Body of pancreas (tissue), 4 donors: Measurements from ENCODE around the gene GCM1. TPM values are rescaled to one million over a fixed set of nuclear protein-coding genes. Genes with fewer than 3 reads are reported as not detected.

ENCODE experiments used
- ATAC-seq: fragments of 150-250 bp; one replicate; pipeline ENCODE4 v1.9.1; 2016
- DNase-seq, 4 donors: peaks; one replicate each; pipeline ENCODE4 v3.0.0-alpha.2; 2019
- H3K27ac ChIP-seq, 4 donors: fragments of 200-600 bp; sonication (generic); 1 replicate in 3 of 4; 2 replicates in 1 of 4; pipeline versions ENCODE4 v1.5.1 to v1.6.1; 2016 to 2019; ENCODE audit warnings: mild to moderate bottlenecking in 1 of 4, mixed read lengths in 1 of 4, moderate library complexity in 1 of 4
- H3K27me3 ChIP-seq, 2 donors: fragments of 200-600 bp; sonication (generic); one replicate each; pipeline ENCODE4 v1.6.0; 2016; ENCODE audit warnings: mild to moderate bottlenecking in 1 of 2
- H3K36me3 ChIP-seq, 2 donors: fragments of 200-600 bp; sonication (generic); replicated peaks in 1 of 2; 2 replicates each; pipeline ENCODE4 v1.5.1; 2016; ENCODE audit warnings: low read depth in 2 of 2; ENCODE audit not compliant: insufficient read depth in 1 of 2
- H3K4me1 ChIP-seq: fragments of 200-600 bp; sonication (generic); one replicate; pipeline ENCODE4 v1.6.0; 2016
- H3K4me3 ChIP-seq, 2 donors: fragments of 200-600 bp; sonication (generic); 1 replicate in 1 of 2; 2 replicates in 1 of 2; pipeline ENCODE4 v1.5.1; 2016 to 2019
- H3K9me3 ChIP-seq, 3 donors: fragments of 200-600 bp; sonication (generic); 1 replicate in 2 of 3; 2 replicates in 1 of 3; pipeline ENCODE4 v1.5.1; 2016
- CTCF ChIP-seq, 7 experiments: fragments of 450-650 bp in 4 of 7; fragments of 200-600 bp in 3 of 7; sonication (generic) in 3 of 7; IDR thresholded peaks; one replicate each; pipeline ENCODE4 v1.5.1; 2016 to 2019; ENCODE audit warnings: antibody characterized with exemption in 7 of 7
- POLR2A ChIP-seq, 3 donors: fragments of 450-650 bp; IDR thresholded peaks; one replicate each; pipeline ENCODE4 v1.6.1; 2016; ENCODE audit warnings: antibody characterized with exemption in 3 of 3, mild to moderate bottlenecking in 2 of 3
- WGBS, 2 donors: methylation state at CpG; one replicate each; pipeline ENCODE4 v1.1.5; 2017; 5-methylcytosine and 5-hydroxymethylcytosine counted together
- intact Hi-C: fragments of 100-400 bp; cut with DNase I; formaldehyde crosslinking; loops from one replicate; pipeline ENCODE4 v1.15.1; 2023
- small RNA-seq: library from RNA; depleted of rRNA; stranded (forward); fragments of <200 nt; gene quantifications from one replicate; pipeline ENCODE3, GENCODE V24; 2016
- total RNA-seq, 2 donors: library from RNA; depleted of rRNA; stranded (reverse); fragments of >200 nt; gene quantifications; one replicate each; pipeline ENCODE4 v1.1.0, GENCODE V29; 2016

Gene GCM1
- total RNA-seq, 2 donors from 2014 or later: 0.26 TPM; not detected in 1

- DNase-seq (no peak), ATAC-seq (no peak)
- no peak overlapping the region for H3K4me3 ChIP-seq
- intact Hi-C loops: no loop called here
- peaks cover 19 to 30% of the 10 kb centered on the region in 2 donors for H3K36me3 ChIP-seq
- TF ChIP-seq POLR2A (IDR thresholded peaks at IDR 0.05) (no peak), CTCF (IDR thresholded peaks at IDR 0.05) (no peak)
- no peaks in the 10 kb centered on the region for H3K4me1 ChIP-seq
- 96 to 97% methylated on average over 1 of the region's 1 CpG for WGBS, 2 donors
- H3K9me3 ChIP-seq: no peaks in the 10 kb centered on the region
- no peak overlapping the region for H3K27ac ChIP-seq
- no peaks in the 10 kb centered on the region for H3K27me3 ChIP-seq
These were observed 67.8 kb downstream of the GCM1 start for GRCh38 chr6:53080813-53081212.

Small RNAs within 50 kb of the gene (small RNA-seq; reads per million reads assigned to genes)
- gene RN7SL244P: not detected
- not detected for gene RNU6-464P

Other genes with a start within 250 kb of the GCM1 start
- not detected for gene GSTA3, start 239.1 kb downstream of the GCM1 start, total RNA-seq
- gene GSTA4, start 153.6 kb downstream of the GCM1 start, total RNA-seq: 10 to 100 TPM; 13.5 to 27.7 TPM
- gene CILK1, start 87.0 kb downstream of the GCM1 start, total RNA-seq: 1 to 10 TPM; 5.6 to 7.3 TPM
- 10 to 100 TPM; 53.7 to 69.0 TPM for gene FBXO9, start 83.4 kb downstream of the GCM1 start, total RNA-seq
- 10 to 100 TPM in 1 of 2 donors, 1 to 10 TPM in 1; 8.6 to 11.2 TPM for gene ELOVL5, start 200.1 kb upstream of the GCM1 start, total RNA-seq